ENCODE measurements around the gene EFNA5.

- no peak for TF ChIP-seq CTCF (IDR thresholded peaks at IDR 0.05; ENCODE audit: poor library complexity, severe bottlenecking)
- no peak for TF ChIP-seq REST (IDR thresholded peaks at IDR 0.05; ENCODE audit: borderline replicate concordance)
Measured at GRCh38 chr5:107435061-107435460, 235.7 kb downstream of the EFNA5 start.

All from neural cell (in vitro differentiated cells).